SK-N-SH (cell line): ENCODE measurements around the gene FRY. TPM values are rescaled to one million over a fixed set of nuclear protein-coding genes. Genes with fewer than 3 reads are reported as not detected.

Source experiments
- CTCF ChIA-PET: fragments of 300-600, 350-600 bp; formaldehyde crosslinking; extraction: SDS; loops from one replicate; lab custom pipeline; 2021; lab: Yijun Ruan, JAX
- POLR2A ChIA-PET: fragments of 350-600 bp; sonication (Branson Sonifier 250); formaldehyde crosslinking; extraction: SDS; loops from one replicate; lab custom pipeline; 2020; ENCODE audit warnings: antibody characterized with exemption, inconsistent platforms; lab: Yijun Ruan, JAX
- DNase-seq: peaks from one replicate; pipeline ENCODE4 v3.0.0; 2012
- H2AFZ ChIP-seq: fragments of 200-600 bp; sonication (generic); 2 replicates; pipeline ENCODE4 v1.8.1; 2016; ENCODE audit warnings: antibody characterized with exemption, mild to moderate bottlenecking, low read depth
- H3F3A ChIP-seq: fragments of 200-600 bp; sonication (generic); replicated peaks from 2 replicates; pipeline ENCODE3; 2016; ENCODE audit warnings: antibody characterized with exemption, mild to moderate bottlenecking; ENCODE audit not compliant: insufficient read depth
- H3K27ac ChIP-seq, 2 experiments: fragments of 200-500 bp in 1 of 2; fragments of 200-600 bp in 1 of 2; sonication (Bioruptor generic) in 1 of 2; sonication (generic), shearing (Covaris generic) in 1 of 2; 2 replicates each; pipeline versions ENCODE4 v1.5.1 to v1.6.1; 2014 to 2016; ENCODE audit warnings: low read depth in 2 of 2, inconsistent platforms in 1 of 2, low read length in 1 of 2, mild to moderate bottlenecking in 1 of 2, mixed read lengths in 1 of 2
- H3K27me3 ChIP-seq: fragments of 200-600 bp; sonication (generic), shearing (Covaris generic); 2 replicates; pipeline ENCODE4 v1.6.1; 2016; ENCODE audit warnings: mixed run types; ENCODE audit not compliant: insufficient read depth
- H3K36me3 ChIP-seq, 2 experiments: fragments of 200-500 bp in 1 of 2; fragments of 200-600 bp in 1 of 2; sonication (Bioruptor generic) in 1 of 2; sonication (generic) in 1 of 2; replicated peaks in 1 of 2; 2 replicates each; pipeline versions ENCODE3 to v1.5.1; 2014 to 2016; ENCODE audit warnings: low read length in 1 of 2, mild to moderate bottlenecking in 1 of 2; ENCODE audit not compliant: insufficient read depth in 2 of 2, control insufficient read depth in 1 of 2
- H3K4me1 ChIP-seq, 2 experiments: fragments of 200-500 bp in 1 of 2; fragments of 200-600 bp in 1 of 2; sonication (Bioruptor generic) in 1 of 2; sonication (generic), shearing (Covaris generic) in 1 of 2; 2 replicates each; pipeline versions ENCODE4 v1.5.1 to v1.6.1; 2014 to 2016; ENCODE audit warnings: low read depth in 1 of 2, low read length in 1 of 2, mixed run types in 1 of 2; ENCODE audit not compliant: insufficient read depth in 2 of 2, control insufficient read depth in 1 of 2
- H3K4me2 ChIP-seq: fragments of 200-600 bp; sonication (generic), shearing (Covaris generic); 2 replicates; pipeline ENCODE4 v1.6.1; 2017; ENCODE audit warnings: mixed run types
- H3K4me3 ChIP-seq, 2 experiments: fragments of 200-500 bp in 1 of 2; fragments of 200-600 bp in 1 of 2; sonication (Bioruptor generic) in 1 of 2; sonication (generic), shearing (Covaris generic) in 1 of 2; 2 replicates each; pipeline versions ENCODE4 v1.5.1 to v1.8.1; 2014 to 2016; ENCODE audit warnings: low read depth in 2 of 2, inconsistent platforms in 1 of 2, low read length in 1 of 2, mild to moderate bottlenecking in 1 of 2, mixed read lengths in 1 of 2, moderate library complexity in 1 of 2
- H3K79me2 ChIP-seq: fragments of 200-600 bp; sonication (generic); 2 replicates; pipeline ENCODE4 v1.8.1; 2017; ENCODE audit warnings: mild to moderate bottlenecking; ENCODE audit not compliant: insufficient read depth
- H3K9ac ChIP-seq: fragments of 200-600 bp; sonication (generic); 2 replicates; pipeline ENCODE4 v1.6.1; 2017; ENCODE audit warnings: mixed run types
- H3K9me2 ChIP-seq: fragments of 200-600 bp; sonication (generic); 2 replicates; pipeline ENCODE4 v1.6.1; 2017; ENCODE audit warnings: mixed run types
- H3K9me3 ChIP-seq: fragments of 200-600 bp; sonication (generic); 2 replicates; pipeline ENCODE4 v1.6.1; 2017; ENCODE audit warnings: mixed run types, mild to moderate bottlenecking, moderate library complexity
- H4K20me1 ChIP-seq: fragments of 200-600 bp; sonication (generic); 2 replicates; pipeline ENCODE4 v1.6.1; 2017; ENCODE audit warnings: mild to moderate bottlenecking, mixed run types; ENCODE audit not compliant: insufficient read depth
- CHD2 ChIP-seq: fragments of 150-350 bp; IDR thresholded peaks from 2 replicates; pipeline ENCODE4 v1.6.1; 2018; ENCODE audit warnings: low read length; ENCODE audit not compliant: partially characterized antibody
- ELF1 ChIP-seq: IDR thresholded peaks from 2 replicates; pipeline ENCODE4 v1.4.0; 2012
- EP300 ChIP-seq, 2 experiments: IDR thresholded peaks; 2 replicates each; pipeline versions ENCODE4 v1.4.0 to v1.6.1; 2012; ENCODE audit warnings: borderline replicate concordance in 1 of 2, low read depth in 1 of 2, low read length in 1 of 2
- EZH2phosphoT487 ChIP-seq: fragments of 200-600 bp; sonication (generic); IDR thresholded peaks from 2 replicates; pipeline ENCODE4 v1.6.1; 2017; ENCODE audit warnings: low read depth, mixed run types, mild to moderate bottlenecking, antibody characterized with exemption, moderate library complexity, borderline replicate concordance
- GABPA ChIP-seq: IDR thresholded peaks from 2 replicates; pipeline ENCODE4 v1.4.0; 2012; ENCODE audit warnings: low read depth, mild to moderate bottlenecking
- GATA2 ChIP-seq: sonication (generic); formaldehyde crosslinking; IDR thresholded peaks from 2 replicates; pipeline ENCODE4 v1.5.0; 2020; ENCODE audit warnings: mild to moderate bottlenecking, missing genetic modification reagents
- MEF2A ChIP-seq: IDR thresholded peaks from 2 replicates; pipeline ENCODE4 v1.4.0; 2012; ENCODE audit warnings: low read depth, borderline replicate concordance
- NFIC ChIP-seq: IDR thresholded peaks from 2 replicates; pipeline ENCODE4 v1.4.0; 2012; ENCODE audit warnings: borderline replicate concordance
- RAD21 ChIP-seq: IDR thresholded peaks from 2 replicates; pipeline ENCODE4 v1.6.1; 2012; ENCODE audit warnings: mild to moderate bottlenecking, low read length
- RCOR1 ChIP-seq: fragments of 150-350 bp; IDR thresholded peaks from 2 replicates; pipeline ENCODE4 v1.6.1; 2017; ENCODE audit warnings: antibody characterized with exemption, low read length
- RFX5 ChIP-seq: IDR thresholded peaks from 2 replicates; pipeline ENCODE4 v1.6.1; 2012; ENCODE audit warnings: mild to moderate bottlenecking, improper control_type of control experiment, low read length
- SMC3 ChIP-seq: IDR thresholded peaks from 2 replicates; pipeline ENCODE4 v1.6.1; 2012; ENCODE audit warnings: low read depth, low read length, improper control_type of control experiment
- USF2 ChIP-seq: fragments of 150-350 bp; IDR thresholded peaks from 2 replicates; pipeline ENCODE4 v1.6.1; 2017; ENCODE audit warnings: antibody characterized with exemption, low read length, low read depth, borderline replicate concordance
- YY1 ChIP-seq: IDR thresholded peaks from 2 replicates; pipeline ENCODE4 v1.4.0; 2012; ENCODE audit warnings: low read depth, mild to moderate bottlenecking
- ZBTB33 ChIP-seq: IDR thresholded peaks from 2 replicates; pipeline ENCODE4 v1.4.0; 2012; ENCODE audit warnings: low read depth, borderline replicate concordance
- polyA plus RNA-seq, 3 experiments: library from polyadenylated mRNA; depleted of rRNA; stranded (reverse); fragments of >200 nt; gene quantifications; 2 replicates each; pipeline ENCODE4 v1.2.3, GENCODE V29; 2012
- TF ChIP-seq, protein P1 (sequence below): fragments of 150-350 bp; IDR thresholded peaks from 2 replicates; pipeline ENCODE4 v1.6.1; 2016; ENCODE audit warnings: mild to moderate bottlenecking, low read depth, low read length
- TF ChIP-seq, protein P2 (sequence below): IDR thresholded peaks from 2 replicates; pipeline ENCODE4 v1.4.0; 2012; ENCODE audit warnings: low read depth
- TF ChIP-seq, protein P3 (sequence below): fragments of 200-600 bp; sonication (generic); IDR thresholded peaks from 2 replicates; pipeline ENCODE4 v1.6.1; 2017; ENCODE audit warnings: antibody characterized with exemption, mild to moderate bottlenecking, moderate library complexity

Gene FRY
- polyA plus RNA-seq, 1 of the 3 experiments (the other 2 are of a cell fraction), result 1.4 TPM

DNA sequence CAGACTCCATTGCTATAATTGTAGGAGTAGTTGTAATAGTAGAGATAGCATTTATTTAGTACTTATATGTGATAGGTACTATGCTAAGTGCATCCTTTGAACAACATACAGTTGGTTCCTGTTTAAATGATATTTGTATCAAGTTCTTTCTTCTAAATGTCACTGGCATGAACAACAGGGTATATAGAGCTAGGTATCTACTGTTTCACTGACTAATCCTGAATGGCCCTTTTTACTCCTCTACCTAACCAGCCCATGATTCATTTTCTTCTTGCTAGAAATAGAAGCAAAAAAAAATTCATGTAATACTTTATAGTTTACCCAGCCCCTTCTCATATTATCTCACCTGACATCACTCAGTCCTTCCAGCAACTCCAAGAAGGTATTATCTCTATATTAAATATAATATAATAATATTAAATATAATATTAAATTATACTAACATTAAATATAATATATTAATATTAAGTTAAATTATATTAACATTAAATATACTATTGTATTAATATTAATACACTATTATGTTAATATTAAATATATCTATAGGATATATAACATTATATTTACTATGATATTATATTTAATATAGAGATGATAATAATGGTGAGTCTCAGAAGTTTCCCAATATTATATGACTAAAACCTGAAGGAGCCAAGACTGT is 74.2 kb downstream of the FRY start:
- no peak overlapping the region for H3K9ac ChIP-seq
- H3K27me3 ChIP-seq, result no peaks in the 10 kb centered on the region
- ChIA-PET CTCF (no interaction called here), POLR2A (no interaction called here)
- no peaks in the 10 kb centered on the region for H3K36me3 ChIP-seq
- H3K4me3 ChIP-seq, result no peak overlapping the region
- no peaks in the 10 kb centered on the region for H3K9me2 ChIP-seq
- no peaks in the 10 kb centered on the region for H3K9me3 ChIP-seq
- no peak overlapping the region for H3K4me2 ChIP-seq
- no peaks in the 10 kb centered on the region for H3F3A ChIP-seq
- H4K20me1 ChIP-seq, result no peaks in the 10 kb centered on the region
- no peak overlapping the region for H2AFZ ChIP-seq
- H3K4me1 ChIP-seq, result no peaks in the 10 kb centered on the region; a peak in 1 of 4 replicates
- no peak for DNase-seq
- no peaks in the 10 kb centered on the region for H3K79me2 ChIP-seq
- TF ChIP-seq GABPA (no peak), SMC3 (no peak), RCOR1 (no peak), RFX5 (no peak), ZBTB33 (no peak), RAD21 (no peak), MEF2A (no peak), NFIC (no peak), CHD2 (no peak), ELF1 (no peak), GATA2 (CRISPR knock-in tag) (no peak), EZH2phosphoT487 (no peak), EP300 (IDR thresholded peaks at IDR 0.05; ENCODE audit: borderline replicate concordance in 1 of 2, low read depth in 1 of 2, low read length in 1 of 2) (no peak), USF2 (no peak), YY1 (no peak)
- TF ChIP-seq, protein P1, sequence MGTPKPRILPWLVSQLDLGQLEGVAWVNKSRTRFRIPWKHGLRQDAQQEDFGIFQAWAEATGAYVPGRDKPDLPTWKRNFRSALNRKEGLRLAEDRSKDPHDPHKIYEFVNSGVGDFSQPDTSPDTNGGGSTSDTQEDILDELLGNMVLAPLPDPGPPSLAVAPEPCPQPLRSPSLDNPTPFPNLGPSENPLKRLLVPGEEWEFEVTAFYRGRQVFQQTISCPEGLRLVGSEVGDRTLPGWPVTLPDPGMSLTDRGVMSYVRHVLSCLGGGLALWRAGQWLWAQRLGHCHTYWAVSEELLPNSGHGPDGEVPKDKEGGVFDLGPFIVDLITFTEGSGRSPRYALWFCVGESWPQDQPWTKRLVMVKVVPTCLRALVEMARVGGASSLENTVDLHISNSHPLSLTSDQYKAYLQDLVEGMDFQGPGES, result no peak
- TF ChIP-seq, protein P2, sequence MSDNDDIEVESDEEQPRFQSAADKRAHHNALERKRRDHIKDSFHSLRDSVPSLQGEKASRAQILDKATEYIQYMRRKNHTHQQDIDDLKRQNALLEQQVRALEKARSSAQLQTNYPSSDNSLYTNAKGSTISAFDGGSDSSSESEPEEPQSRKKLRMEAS, result no peak
- TF ChIP-seq, protein P3, sequence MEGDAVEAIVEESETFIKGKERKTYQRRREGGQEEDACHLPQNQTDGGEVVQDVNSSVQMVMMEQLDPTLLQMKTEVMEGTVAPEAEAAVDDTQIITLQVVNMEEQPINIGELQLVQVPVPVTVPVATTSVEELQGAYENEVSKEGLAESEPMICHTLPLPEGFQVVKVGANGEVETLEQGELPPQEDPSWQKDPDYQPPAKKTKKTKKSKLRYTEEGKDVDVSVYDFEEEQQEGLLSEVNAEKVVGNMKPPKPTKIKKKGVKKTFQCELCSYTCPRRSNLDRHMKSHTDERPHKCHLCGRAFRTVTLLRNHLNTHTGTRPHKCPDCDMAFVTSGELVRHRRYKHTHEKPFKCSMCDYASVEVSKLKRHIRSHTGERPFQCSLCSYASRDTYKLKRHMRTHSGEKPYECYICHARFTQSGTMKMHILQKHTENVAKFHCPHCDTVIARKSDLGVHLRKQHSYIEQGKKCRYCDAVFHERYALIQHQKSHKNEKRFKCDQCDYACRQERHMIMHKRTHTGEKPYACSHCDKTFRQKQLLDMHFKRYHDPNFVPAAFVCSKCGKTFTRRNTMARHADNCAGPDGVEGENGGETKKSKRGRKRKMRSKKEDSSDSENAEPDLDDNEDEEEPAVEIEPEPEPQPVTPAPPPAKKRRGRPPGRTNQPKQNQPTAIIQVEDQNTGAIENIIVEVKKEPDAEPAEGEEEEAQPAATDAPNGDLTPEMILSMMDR, result no peak
- TF ChIP-seq, all 33 proteins: peak for 0
- no peak overlapping the region for H3K27ac ChIP-seq
